Activated CD4-positive, alpha-beta T cell treated with anti-CD3 and anti-CD28 coated beads, Interleukin-2, Interleukin-4, amounts not matched to agents 100 ng/mL and 50 ng/mL, durations not matched to agents 16 hours and 8 hours (primary cell): ENCODE measurements around the gene CABLES1.

ENCODE experiments used
- DNase-seq: peaks from one replicate; pipeline ENCODE4 v3.0.0-alpha.2; 2020; ENCODE audit warnings: low spot score

The CABLES1 gene

DNA sequence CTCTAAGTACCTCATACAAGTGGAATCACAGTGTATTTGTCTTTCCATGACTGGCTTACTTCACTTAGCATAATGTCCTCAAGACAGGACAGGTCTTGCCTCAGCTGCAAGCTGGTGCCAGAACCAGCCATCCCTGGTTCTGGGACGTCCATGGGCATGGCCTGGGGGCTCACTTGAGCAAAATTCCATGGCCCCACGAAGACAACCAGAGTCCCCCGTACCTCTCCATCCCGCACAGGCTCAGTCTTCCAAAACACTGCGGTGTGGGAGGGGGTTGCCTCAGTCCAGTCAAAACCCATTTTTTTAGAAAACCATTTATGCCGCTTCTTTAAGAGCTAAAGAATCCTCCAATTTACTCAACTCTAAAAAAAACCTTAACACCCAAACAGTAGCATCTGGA is 21.7 kb upstream of the CABLES1 start:
- no peak for DNase-seq

DNA sequence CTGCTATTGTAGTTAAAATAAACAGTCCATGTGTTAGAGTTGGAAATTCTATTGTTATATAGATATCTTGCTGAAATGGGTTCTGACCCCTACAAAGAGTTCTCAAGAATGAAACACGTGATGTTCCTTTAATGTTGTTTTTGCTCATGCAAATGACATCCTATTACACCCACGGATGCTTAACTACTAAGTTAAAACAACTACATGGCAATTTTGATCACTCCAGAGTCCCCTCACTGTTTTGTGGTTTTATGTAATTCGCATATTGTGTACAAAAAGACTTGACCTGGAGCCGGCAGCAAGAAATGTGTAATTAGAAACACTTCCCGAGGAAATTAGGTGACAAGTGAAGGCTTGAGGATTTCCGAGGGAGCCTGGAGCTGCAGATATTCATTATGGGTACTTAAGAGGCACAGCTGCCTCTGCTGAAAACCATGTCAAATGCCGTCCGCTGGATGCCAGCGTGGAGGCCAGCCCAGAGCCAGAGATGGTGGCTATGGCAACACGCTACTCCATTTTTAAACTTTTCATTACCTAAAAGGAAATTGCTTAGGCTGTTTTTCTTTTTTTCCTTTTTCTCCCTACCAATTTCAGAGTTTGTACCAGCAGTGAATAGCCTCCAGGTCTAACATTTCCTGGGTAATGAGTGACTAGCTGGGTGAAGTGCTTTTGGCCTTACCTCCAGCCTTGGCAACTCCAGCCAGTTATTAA is 21.0 kb upstream of the CABLES1 start:
- no peak for DNase-seq

DNA sequence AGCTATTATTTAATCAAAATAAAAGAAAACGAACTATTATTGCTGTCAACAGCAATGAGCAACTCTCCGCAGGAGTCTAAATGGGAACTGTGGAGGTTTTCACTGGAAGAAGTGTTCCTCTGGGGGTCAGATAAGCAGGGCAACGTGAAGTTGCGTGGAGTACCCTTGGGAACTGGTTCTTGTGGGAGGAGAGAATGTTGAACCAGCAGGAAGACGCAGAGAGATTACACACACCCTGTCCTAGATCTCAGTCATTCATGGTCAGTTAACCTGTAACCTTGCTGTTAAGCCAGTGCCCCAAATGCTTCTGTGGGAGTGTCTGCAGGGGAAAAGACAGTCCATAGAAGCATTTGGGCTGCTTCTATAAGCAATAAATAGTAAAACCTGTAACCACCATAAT is 20.4 kb upstream of the CABLES1 start:
- DNase-seq, result no peak

DNA sequence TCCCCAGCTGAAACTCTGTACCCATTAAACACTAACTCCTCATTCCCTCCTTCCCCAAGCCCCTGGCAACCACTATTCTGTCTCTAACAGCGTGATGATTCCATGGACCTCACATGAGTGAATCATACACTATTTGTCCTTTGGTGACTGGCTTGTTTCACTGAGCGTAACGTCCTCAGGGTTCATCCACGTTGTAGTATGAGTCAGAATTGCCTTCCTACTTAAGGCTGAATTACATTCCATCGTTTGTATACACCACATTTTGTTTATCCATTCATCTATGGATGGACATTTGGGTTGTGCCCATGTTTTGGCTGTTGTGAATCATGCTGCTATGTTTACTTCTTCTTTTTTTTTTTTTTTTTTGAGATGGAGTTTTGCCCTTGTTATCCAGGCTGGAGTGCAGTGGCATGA is 19.6 kb upstream of the CABLES1 start:
- no peak for DNase-seq

DNA sequence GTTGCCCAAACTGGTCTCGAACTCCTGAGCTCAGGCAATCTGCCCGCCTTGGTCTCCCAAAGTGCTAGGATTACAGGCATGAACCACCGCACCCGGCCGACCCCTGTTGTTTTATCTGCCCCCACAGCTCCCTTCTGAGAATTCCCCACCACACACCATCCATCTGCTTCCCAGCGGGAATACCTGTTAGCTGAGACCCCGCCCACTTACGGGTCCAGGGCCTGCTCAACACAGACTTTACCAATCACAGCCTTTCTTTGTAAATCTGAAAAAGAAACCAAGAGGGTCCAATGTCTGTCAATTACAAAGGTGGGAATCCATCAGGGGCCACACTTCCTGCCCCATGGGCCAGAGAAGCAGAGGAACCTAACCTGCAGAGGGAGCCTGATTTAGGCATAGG is 14.2 kb upstream of the CABLES1 start:
- DNase-seq, result no peak

DNA sequence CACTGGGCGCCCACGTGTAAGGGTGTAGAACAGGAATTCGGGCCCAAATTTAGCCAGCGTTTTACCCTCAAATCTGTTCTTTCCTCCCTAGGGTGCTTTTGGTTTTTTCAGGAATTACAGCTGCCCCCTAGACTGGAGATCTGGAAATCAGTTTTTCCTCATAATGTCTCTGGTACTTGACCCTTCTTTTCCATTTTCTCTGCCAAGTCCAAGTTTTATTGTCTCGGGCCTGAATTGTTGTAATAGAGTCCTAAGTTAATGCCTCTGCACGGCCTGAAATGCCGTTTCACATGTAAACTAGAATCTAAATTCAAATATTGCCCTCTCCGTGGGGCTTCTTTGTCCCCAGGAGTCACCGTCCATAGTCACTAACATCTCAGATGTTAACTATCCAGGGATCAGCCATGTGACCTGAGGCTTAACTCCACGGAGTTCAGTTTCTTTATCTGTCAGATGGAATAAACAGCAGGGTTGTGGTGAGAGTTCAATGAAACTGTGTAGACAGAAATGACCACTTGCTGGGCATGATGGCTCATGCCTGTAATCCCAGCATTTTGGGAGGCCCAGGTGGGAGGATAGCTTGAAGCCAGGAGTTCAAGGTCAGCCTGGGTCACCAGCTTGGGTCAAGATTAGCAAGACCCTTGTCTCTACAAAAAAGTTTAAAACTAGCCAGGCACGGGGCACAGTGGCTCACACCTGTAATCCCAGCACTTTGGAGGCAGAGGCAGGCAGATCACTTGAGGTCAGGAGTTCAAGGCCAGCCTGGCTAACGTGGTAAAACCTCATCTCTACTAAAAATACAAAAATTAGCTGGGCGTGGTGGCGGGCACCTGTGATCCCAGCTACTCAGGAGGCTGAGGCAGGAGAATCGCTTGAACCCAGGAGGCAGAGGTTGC is 12.7 kb upstream of the CABLES1 start:
- no peak for DNase-seq

DNA sequence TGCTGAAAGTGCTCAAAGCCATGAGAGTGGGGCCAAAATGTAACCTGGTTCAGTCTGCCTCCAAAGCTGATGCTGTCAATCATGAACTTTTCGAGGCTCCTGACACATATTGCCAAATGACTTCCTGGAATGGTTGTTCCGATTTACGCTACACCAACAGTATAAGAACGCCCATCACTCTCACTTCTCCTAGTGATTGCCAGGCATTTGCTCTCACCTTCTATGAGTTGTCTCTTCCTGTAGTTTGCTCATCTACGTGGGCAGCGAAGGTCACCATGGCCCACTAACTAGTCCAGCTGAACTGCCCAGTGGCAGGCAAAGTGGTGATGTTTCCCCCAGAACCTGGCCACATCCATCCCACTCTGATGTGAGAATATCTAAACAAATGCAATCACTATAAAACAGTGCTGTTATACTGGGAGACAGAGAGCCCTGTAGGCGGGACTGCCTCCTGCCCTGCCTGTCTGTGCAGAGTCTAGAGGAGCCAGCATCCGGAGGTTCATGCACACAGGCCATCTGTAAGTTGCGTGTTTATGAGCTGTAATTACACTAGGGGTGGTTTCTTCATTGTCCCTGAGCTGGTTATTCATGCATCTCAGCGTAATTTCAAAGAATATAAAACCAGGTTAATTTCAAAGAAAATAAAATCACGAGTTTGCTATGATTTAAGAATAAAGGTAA is 8.8 kb upstream of the CABLES1 start:
- DNase-seq, result no peak

DNA sequence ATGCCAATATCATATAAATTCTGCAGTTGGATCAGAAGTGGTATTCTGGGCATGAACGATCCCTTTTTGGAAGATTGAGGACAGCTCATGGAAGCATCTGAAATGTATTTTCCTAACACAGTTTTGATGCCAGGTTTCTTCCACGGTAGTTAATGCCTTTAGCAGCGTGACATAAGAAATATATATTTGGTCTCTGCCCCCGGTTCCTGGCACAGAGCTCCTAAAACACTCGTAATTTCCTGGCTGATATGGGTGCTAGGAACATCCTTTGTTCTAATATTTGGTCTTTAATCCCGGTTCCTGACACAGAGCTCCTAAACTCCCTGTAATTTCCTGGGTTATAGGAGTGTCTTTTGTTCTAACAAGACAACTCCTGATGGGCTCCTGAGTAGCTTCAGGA is 8.2 kb upstream of the CABLES1 start:
- DNase-seq, result no peak

DNA sequence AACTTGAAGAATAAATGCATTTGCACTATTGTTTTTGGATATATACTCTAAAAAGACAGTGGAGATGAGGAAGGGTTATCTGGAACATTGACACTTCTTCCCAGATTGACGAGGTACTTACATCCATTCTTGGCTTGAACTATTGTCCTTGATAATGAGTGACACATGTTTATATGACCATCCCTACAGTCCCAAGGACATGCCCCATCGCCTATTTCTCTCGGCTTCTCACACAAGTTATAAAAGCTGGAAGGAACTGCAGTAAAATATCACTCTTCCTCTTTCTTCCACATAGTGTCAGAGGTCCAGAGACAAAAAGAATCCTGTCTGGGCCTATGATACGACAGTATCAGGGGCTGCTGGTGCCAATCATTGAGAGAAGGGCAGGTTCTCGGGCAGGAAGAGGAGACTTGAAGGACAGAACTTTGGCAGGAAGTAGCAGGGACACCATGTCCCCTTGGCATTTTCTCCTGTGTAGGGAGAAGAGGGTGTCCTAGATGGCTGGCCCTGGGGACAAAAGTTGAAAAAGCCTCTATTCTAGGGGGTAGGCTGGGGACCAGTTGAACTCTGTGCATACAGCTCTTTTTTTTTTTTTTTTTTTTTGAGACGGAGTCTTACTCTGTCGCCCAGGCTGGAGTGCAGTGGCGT is 5.8 kb upstream of the CABLES1 start:
- no peak for DNase-seq

DNA sequence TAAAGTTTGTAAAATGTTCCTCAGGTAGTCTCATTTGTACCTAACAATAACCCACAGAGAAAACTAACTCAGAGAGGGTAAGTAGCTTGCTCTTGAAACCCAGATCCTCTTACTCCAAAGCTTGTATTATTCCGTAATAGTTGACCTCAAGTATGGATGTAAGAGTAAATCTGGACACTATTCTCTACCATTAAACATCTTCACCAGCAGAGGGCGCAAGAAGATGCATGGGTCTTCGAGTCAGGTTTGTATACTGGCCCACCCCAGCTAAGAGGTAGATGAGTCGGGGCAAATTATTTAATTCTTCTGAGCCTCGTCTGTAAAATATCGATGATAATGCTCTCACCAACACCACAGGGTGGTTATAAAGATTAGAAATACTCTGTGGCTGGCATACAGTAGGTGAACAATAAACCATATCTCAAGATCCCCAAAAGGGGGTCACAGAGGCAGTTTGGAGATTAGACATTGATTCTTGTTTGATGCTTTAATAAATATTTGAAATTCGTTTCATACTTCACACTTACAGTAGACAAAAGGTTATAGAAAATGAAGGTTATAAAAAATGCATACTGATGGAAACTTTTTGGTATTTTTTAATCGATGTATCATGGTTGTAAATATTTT is 3.5 kb upstream of the CABLES1 start:
- peak; percentile 78 for DNase-seq

DNA sequence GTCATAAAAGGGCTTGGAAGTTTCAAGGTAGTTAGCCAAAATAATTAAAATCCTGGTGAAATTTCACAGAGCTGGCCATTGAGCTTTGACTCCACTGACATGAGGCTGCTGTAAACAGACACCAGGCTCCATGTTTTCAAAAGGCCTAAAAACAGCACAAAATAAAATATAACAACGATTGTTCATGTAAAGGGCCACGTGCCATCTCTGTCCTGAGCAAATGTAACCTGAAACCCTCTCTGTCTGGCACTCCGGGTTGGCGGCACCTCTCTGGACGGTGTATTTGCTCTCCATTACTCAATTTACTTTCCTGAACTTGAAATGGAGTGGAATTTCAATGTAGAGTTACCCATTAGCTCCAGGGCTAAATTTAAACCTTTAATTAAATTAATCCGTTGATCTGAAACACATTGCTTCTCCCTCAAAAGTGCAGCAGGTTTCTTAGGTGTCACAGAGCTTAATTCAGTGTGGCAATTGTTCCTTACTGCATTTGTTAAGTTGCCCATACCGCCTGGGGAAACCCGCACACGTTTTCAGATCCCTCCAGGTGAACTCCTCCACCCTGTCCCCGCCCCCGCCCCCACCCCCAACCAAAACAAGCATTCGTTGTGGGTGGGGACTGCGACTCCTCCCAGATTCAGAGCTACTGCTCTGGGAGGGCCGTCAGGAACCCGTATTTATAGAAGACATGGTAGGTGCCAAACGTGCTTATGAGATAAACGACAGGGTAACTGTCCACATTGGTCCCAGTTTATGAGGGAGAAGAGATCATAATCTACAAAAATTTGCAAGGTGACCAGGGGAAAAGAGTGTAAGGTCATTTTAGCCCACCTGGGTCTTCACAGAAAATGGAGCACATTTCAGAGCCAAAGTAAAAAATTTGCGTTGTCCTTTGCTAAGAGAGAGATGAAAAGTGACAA is 1.2 kb upstream of the CABLES1 start:
- DNase-seq, result peak; percentile 37

DNA sequence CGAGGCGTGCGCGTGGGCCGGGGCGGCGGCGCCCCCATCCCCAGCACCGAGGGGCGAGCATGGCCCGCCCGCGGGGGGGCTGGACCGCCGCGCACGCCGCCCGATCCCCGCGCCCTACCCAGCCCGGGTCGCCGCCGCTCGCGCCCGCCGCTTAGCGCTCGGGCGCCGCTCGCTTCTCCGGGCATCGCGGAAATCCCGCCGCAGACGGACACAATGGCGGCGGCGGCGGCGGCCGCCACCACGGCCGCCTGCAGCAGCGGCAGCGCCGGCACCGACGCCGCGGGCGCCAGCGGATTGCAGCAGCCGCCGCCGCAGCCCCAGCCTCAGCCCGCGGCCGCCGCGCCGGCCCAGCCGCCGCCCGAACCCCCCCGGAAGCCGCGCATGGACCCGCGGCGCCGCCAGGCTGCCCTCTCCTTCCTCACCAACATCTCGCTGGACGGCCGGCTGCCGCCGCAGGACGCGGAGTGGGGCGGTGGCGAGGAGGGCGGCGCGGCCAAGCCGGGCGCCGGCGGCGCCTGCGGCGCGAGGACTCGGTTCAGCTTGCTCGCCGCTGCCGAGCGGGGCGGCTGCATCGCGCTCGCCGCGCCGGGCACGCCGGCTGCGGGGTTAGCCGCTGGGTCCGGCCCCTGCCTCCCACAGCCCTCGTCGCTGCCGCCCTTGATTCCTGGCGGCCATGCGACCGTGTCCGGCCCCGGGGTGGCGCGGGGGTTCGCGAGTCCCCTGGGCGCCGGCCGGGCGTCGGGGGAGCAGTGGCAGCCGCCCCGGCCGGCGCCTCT is 453 bp downstream of the CABLES1 start:
- no peak for DNase-seq

DNA sequence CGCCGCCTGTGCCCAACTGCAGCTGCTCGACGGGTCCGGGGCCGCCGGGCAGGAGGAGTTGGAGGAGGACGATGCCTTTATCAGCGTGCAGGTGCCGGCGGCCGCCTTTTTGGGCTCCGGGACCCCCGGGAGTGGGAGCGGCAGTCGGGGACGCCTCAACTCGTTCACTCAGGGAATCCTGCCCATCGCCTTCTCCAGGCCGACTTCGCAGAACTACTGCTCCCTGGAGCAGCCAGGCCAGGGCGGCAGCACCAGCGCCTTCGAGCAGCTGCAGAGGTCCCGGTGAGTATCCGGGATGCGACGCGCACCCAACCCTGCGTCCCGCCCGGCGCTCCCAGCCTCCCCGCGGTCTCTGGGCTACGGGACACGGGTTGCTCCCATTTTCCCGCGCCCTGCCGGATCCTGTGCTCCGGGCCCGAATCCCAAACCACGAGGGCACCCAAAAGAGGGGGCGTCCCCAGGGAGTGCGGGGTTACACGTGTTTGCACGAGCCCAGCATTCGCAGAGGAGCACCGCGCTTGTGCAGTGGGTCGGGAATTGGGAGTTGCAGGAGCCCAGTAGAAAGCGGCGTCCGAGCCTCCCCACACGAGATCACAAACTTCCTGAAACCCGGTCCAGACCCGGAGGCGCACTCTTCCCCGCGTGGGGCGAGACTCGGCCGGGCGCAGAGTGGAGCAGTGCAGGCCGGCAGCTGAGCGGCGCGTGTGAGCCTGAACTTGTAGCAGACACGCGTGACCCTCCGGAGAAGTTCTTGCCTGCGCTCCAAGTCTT is 1.2 kb downstream of the CABLES1 start:
- DNase-seq, result no peak

DNA sequence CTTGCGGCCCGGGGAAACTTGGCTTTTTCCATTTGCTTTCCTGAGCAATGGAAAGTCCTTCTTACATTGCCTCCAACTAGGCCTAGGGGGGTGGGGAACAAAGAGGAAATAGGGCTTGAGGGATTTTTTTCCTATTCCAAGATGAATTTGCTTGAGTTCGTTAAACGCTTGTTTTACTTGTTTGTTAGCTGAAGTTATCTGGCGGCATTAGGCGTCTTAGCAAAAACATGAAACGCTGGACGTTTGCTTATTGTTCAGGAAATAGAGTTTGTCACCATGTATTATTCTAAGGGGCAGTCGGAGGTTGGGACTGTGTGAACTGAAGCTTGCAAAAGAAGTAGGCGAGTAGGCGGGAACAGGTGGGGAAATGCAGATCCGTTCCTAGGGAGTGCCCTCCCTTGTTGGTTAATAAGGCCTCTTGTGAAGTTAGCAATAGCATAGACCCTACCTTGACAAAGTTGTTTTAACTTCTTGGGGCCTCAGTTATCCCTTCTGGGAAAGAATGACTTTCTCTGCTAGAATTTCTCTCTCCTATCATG is 1.9 kb downstream of the CABLES1 start:
- DNase-seq, result no peak

DNA sequence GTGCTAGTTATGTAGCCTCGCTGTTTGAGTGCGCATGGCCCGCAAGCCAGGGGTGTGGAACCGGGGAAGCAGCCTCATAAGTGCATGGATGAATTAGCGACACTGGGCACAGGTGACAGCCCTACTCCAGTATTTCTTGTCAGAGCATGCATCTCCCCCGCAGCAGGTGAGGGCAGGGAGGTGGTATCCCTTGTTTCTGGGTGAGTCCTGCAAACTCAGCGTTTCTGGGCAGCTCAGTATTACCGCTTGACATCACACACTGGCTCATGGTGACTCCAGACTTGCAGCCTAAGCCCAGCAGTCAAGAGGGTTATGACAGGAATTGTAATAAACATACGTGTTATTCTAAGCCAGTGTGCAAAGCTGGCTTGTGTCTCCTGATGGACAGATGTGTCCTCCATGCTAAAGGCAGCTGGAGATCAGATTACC is 2.5 kb downstream of the CABLES1 start:
- no peak for DNase-seq

DNA sequence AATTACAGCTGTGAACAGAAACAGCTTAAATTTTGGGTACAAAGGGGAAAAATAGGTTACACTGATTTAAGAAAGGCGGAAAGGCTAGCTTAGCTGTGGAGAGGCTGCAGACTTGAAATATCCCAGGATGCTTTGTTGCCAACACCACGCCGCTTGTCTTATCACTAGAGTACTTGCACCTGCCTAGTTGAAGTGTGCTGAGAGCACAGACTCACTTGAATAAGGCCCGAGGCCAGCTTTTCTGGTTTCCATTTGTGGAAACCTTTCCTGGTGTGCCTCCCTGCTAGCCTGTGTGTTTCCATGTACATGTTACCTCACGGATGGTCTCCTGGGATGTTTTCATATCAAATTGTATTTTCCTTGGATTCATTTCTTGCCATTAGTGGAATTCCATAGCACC is 3.2 kb downstream of the CABLES1 start:
- DNase-seq, result no peak

DNA sequence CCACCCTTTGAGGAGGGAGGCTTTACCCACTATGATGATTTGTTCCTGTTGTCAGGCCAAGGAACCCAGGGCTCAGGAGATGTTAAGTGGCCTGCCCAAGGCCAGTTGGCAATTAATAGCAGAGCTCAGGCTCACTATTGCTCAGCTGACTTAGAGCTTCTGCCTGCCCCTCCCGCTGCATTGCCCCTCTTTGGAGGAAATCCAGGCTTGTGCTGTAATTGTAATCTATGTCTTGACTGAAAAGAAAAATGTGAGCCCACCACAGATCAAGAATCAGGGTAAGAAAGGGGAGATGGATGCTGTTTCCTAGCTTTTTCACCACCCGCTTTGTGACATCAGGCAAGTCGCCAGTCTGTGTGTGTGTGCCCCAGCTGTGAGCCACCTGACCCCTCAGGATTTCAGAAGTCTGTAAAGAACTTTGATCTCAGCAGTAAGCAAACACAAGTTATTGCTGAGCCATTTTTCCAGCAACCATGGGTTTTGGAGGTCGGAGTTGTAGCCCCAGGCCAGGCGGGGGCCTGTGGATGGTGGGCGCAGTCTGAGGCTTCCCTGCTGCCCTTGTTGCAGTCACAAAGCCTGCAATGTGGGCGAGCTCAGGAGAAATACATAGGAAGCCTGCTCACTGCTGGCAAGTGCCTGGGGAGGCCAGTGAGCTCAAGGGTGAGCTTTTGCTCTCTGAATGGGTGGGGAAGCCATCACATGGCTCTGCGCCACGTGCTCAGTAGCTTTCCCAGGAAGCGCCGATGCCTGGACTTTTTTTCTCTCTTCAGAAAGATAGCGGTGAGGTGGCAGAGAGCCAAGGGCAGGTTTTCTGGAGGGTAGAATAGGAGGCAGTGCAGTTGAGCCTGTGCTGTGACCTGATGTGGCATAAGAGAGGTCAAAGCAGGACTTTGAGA is 6.1 kb downstream of the CABLES1 start:
- no peak for DNase-seq
